ENCODE measurements around the gene ABCC8.

- TF ChIP-seq, protein P1, sequence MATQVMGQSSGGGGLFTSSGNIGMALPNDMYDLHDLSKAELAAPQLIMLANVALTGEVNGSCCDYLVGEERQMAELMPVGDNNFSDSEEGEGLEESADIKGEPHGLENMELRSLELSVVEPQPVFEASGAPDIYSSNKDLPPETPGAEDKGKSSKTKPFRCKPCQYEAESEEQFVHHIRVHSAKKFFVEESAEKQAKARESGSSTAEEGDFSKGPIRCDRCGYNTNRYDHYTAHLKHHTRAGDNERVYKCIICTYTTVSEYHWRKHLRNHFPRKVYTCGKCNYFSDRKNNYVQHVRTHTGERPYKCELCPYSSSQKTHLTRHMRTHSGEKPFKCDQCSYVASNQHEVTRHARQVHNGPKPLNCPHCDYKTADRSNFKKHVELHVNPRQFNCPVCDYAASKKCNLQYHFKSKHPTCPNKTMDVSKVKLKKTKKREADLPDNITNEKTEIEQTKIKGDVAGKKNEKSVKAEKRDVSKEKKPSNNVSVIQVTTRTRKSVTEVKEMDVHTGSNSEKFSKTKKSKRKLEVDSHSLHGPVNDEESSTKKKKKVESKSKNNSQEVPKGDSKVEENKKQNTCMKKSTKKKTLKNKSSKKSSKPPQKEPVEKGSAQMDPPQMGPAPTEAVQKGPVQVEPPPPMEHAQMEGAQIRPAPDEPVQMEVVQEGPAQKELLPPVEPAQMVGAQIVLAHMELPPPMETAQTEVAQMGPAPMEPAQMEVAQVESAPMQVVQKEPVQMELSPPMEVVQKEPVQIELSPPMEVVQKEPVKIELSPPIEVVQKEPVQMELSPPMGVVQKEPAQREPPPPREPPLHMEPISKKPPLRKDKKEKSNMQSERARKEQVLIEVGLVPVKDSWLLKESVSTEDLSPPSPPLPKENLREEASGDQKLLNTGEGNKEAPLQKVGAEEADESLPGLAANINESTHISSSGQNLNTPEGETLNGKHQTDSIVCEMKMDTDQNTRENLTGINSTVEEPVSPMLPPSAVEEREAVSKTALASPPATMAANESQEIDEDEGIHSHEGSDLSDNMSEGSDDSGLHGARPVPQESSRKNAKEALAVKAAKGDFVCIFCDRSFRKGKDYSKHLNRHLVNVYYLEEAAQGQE (IDR thresholded peaks at IDR 0.05; ENCODE audit: low read depth, low read length): no peak
- TF ChIP-seq FOS (IDR thresholded peaks at IDR 0.05; ENCODE audit: borderline replicate concordance, extremely low read depth, insufficient read length) (no peak), USF2 (IDR thresholded peaks at IDR 0.05; ENCODE audit: borderline replicate concordance, low read depth, low read length) (no peak), CTCF (IDR thresholded peaks at IDR 0.05 in 2 of 3, conservative IDR thresholded peaks at IDR 0.05 in 1 of 3; ENCODE audit: control insufficient read depth in 2 of 3, extremely low read depth in 1 of 3, insufficient read depth in 1 of 3, low read depth in 3 of 3, low read length in 3 of 3) (no peak), SREBF2 (IDR thresholded peaks at IDR 0.05; ENCODE audit: low read length) (no peak), BRCA1 (IDR thresholded peaks at IDR 0.05; ENCODE audit: low read depth, low read length) (no peak), NFIC (IDR thresholded peaks at IDR 0.05; ENCODE audit: low read depth, low read length) (no peak), BHLHE40 (IDR thresholded peaks at IDR 0.05; ENCODE audit: borderline replicate concordance in 1 of 2, low read depth in 2 of 2, low read length in 1 of 2) (no peak), RBBP5 (conservative IDR thresholded peaks at IDR 0.05) (no peak), NR2C2 (IDR thresholded peaks at IDR 0.05; ENCODE audit: borderline replicate concordance, control insufficient read depth, insufficient read length, low read depth) (no peak), HCFC1 (IDR thresholded peaks at IDR 0.05; ENCODE audit: low read length) (no peak), CHD2 (IDR thresholded peaks at IDR 0.05; ENCODE audit: borderline replicate concordance, low read depth, low read length) (no peak)
Observed at GRCh38 chr11:17449158-17449557, 27.5 kb downstream of the ABCC8 start.
